Immature natural killer cell (primary cell): ENCODE measurements around the gene BTBD9. TPM values are rescaled to one million over a fixed set of nuclear protein-coding genes. Genes with fewer than 3 reads are reported as not detected.

Experiments used
- DNase-seq, 3 donors: peaks; one replicate each; pipeline ENCODE4 v3.0.0; 2022; ENCODE audit warnings: mixed read lengths in 1 of 3
- H3K27ac Mint-ChIP-seq, 6 donors: one replicate each; pipeline ENCODE4 v1.8.0; 2020; ENCODE audit warnings: mixed read lengths in 6 of 6, mild to moderate bottlenecking in 5 of 6, inconsistent platforms in 4 of 6, moderate library complexity in 3 of 6
- H3K27me3 Mint-ChIP-seq, 3 donors: one replicate each; pipeline ENCODE4 v1.8.0; 2020 to 2021; ENCODE audit warnings: low read depth in 3 of 3, mild to moderate bottlenecking in 3 of 3, mixed read lengths in 3 of 3, moderate library complexity in 3 of 3, inconsistent platforms in 1 of 3
- H3K36me3 Mint-ChIP-seq, 3 donors: one replicate each; pipeline ENCODE4 v1.8.0; 2020; ENCODE audit warnings: mixed read lengths in 3 of 3, inconsistent platforms in 2 of 3, mild to moderate bottlenecking in 2 of 3
- H3K4me1 Mint-ChIP-seq, 2 donors: one replicate each; pipeline ENCODE4 v1.8.0; 2020; ENCODE audit warnings: inconsistent platforms in 2 of 2, mild to moderate bottlenecking in 2 of 2, mixed read lengths in 2 of 2, moderate library complexity in 1 of 2
- H3K4me3 Mint-ChIP-seq, 5 donors: one replicate each; pipeline ENCODE4 v1.8.0; 2020; ENCODE audit warnings: mild to moderate bottlenecking in 5 of 5, mixed read lengths in 5 of 5, inconsistent platforms in 3 of 5, moderate library complexity in 3 of 5
- H3K9me3 Mint-ChIP-seq, 6 donors: one replicate each; pipeline ENCODE4 v1.8.0; 2020; ENCODE audit warnings: mild to moderate bottlenecking in 6 of 6, mixed read lengths in 6 of 6, inconsistent platforms in 4 of 6, moderate library complexity in 3 of 6
- polyA plus RNA-seq, 3 donors: library from polyadenylated mRNA; unstranded; fragments of 300-500 nt; fragmentation: Illumina TruSeq; gene quantifications; one replicate each; pipeline ENCODE4 v1.2.3, GENCODE V29; 2021

Gene BTBD9
- polyA plus RNA-seq, 3 donors from 2014 or later = 5.3 to 12.3 (median 10.9) TPM

GRCh38 chr6:38420207-38420606, 219.5 kb downstream of the BTBD9 start:
- Mint-ChIP-seq H3K27ac (no peak overlapping the region), H3K4me3 (no peak overlapping the region), H3K36me3 (no peaks in the 10 kb centered on the region), H3K4me1 (no peaks in the 10 kb centered on the region), H3K27me3 (peaks cover 0 to 2% (median 0%) of the 10 kb centered on the region in 3 donors), H3K9me3 (no peaks in the 10 kb centered on the region)
- DNase-seq = no peak

- no peak overlapping the region for H3K4me3 Mint-ChIP-seq
- H3K36me3 Mint-ChIP-seq = no peaks in the 10 kb centered on the region
- no peaks in the 10 kb centered on the region for H3K9me3 Mint-ChIP-seq
- no peaks in the 10 kb centered on the region for H3K27me3 Mint-ChIP-seq
- no peak for DNase-seq
- H3K4me1 Mint-ChIP-seq = no peaks in the 10 kb centered on the region
- no peak overlapping the region for H3K27ac Mint-ChIP-seq
These were observed 222.2 kb downstream of the BTBD9 start for GRCh38 chr6:38417521-38417920.

- no peak for DNase-seq
- no peaks in the 10 kb centered on the region for H3K9me3 Mint-ChIP-seq
- no peak overlapping the region for H3K4me3 Mint-ChIP-seq
- H3K4me1 Mint-ChIP-seq = no peaks in the 10 kb centered on the region
- H3K27ac Mint-ChIP-seq = no peak overlapping the region
- no peaks in the 10 kb centered on the region for H3K27me3 Mint-ChIP-seq
- no peaks in the 10 kb centered on the region for H3K36me3 Mint-ChIP-seq
These were observed 224.3 kb downstream of the BTBD9 start for GRCh38 chr6:38415231-38416005.

GRCh38 chr6:38413102-38413800, 226.5 kb downstream of the BTBD9 start:
- H3K9me3 Mint-ChIP-seq = no peaks in the 10 kb centered on the region
- peaks cover 0 to 2% (median 0%) of the 10 kb centered on the region in 3 donors for H3K27me3 Mint-ChIP-seq
- DNase-seq = no peak
- no peak overlapping the region for H3K4me3 Mint-ChIP-seq
- no peak overlapping the region for H3K27ac Mint-ChIP-seq
- no peaks in the 10 kb centered on the region for H3K36me3 Mint-ChIP-seq
- H3K4me1 Mint-ChIP-seq = no peaks in the 10 kb centered on the region

- Mint-ChIP-seq H3K9me3 (no peaks in the 10 kb centered on the region), H3K36me3 (no peaks in the 10 kb centered on the region), H3K27me3 (peaks cover 0 to 2% (median 0%) of the 10 kb centered on the region in 3 donors), H3K4me3 (no peak overlapping the region), H3K4me1 (peaks cover 15 to 20% of the 10 kb centered on the region in 2 donors), H3K27ac (no peak overlapping the region)
- DNase-seq = no peak
These were observed 232.5 kb downstream of the BTBD9 start for GRCh38 chr6:38407192-38407591.

GRCh38 chr6:38406096-38406495, 233.6 kb downstream of the BTBD9 start:
- peaks cover 15 to 20% of the 10 kb centered on the region in 2 donors for H3K4me1 Mint-ChIP-seq
- H3K36me3 Mint-ChIP-seq = no peaks in the 10 kb centered on the region
- no peak overlapping the region for H3K4me3 Mint-ChIP-seq
- H3K9me3 Mint-ChIP-seq = no peaks in the 10 kb centered on the region
- no peak for DNase-seq
- peaks cover 0 to 2% (median 0%) of the 10 kb centered on the region in 3 donors for H3K27me3 Mint-ChIP-seq
- peak overlapping the region in 1 of 6 donors; percentile 31 for H3K27ac Mint-ChIP-seq

GRCh38 chr6:38404900-38405556, 234.7 kb downstream of the BTBD9 start:
- H3K4me1 Mint-ChIP-seq = peaks cover 15 to 20% of the 10 kb centered on the region in 2 donors
- no peaks in the 10 kb centered on the region for H3K9me3 Mint-ChIP-seq
- no peak for DNase-seq
- H3K4me3 Mint-ChIP-seq = no peak overlapping the region
- H3K27me3 Mint-ChIP-seq = peaks cover 0 to 2% (median 0%) of the 10 kb centered on the region in 3 donors
- no peaks in the 10 kb centered on the region for H3K36me3 Mint-ChIP-seq
- no peak overlapping the region for H3K27ac Mint-ChIP-seq

- DNase-seq = peak in 1 of 3 donors; percentile 23
- Mint-ChIP-seq H3K9me3 (no peaks in the 10 kb centered on the region), H3K27ac (peak overlapping the region in 2 of 6 donors; percentile 2 to 40), H3K4me3 (no peak overlapping the region), H3K36me3 (no peaks in the 10 kb centered on the region), H3K27me3 (peaks cover 0 to 2% (median 0%) of the 10 kb centered on the region in 3 donors), H3K4me1 (peaks cover 15 to 20% of the 10 kb centered on the region in 2 donors)
These were observed 235.4 kb downstream of the BTBD9 start for GRCh38 chr6:38404355-38404754.

- DNase-seq = no peak
- Mint-ChIP-seq H3K27ac (no peak overlapping the region), H3K4me3 (no peak overlapping the region), H3K36me3 (no peaks in the 10 kb centered on the region), H3K9me3 (no peaks in the 10 kb centered on the region), H3K4me1 (peaks cover 15 to 20% of the 10 kb centered on the region in 2 donors), H3K27me3 (peaks cover 0 to under 1% (median 0%) of the 10 kb centered on the region in 3 donors)
These were observed 236.2 kb downstream of the BTBD9 start for GRCh38 chr6:38403548-38403947.

- H3K36me3 Mint-ChIP-seq = no peaks in the 10 kb centered on the region
- H3K27ac Mint-ChIP-seq = no peak overlapping the region
- DNase-seq = no peak
These were observed 239.0 kb downstream of the BTBD9 start for GRCh38 chr6:38400764-38401163.

GRCh38 chr6:38400101-38400500, 239.6 kb downstream of the BTBD9 start:
- DNase-seq = no peak
- peaks cover 12 to 17% of the 10 kb centered on the region in 2 donors for H3K4me1 Mint-ChIP-seq
- peaks cover 0 to 1% (median 0%) of the 10 kb centered on the region in 3 donors for H3K27me3 Mint-ChIP-seq
- H3K9me3 Mint-ChIP-seq = no peaks in the 10 kb centered on the region
- no peak overlapping the region for H3K4me3 Mint-ChIP-seq
- H3K36me3 Mint-ChIP-seq = no peaks in the 10 kb centered on the region
- no peak overlapping the region for H3K27ac Mint-ChIP-seq

More at GRCh38 chr6:38400764-38401163, 239.0 kb downstream of the BTBD9 start:
- Mint-ChIP-seq H3K4me3 (no peak overlapping the region), H3K4me1 (peaks cover 13 to 20% of the 10 kb centered on the region in 2 donors), H3K9me3 (no peaks in the 10 kb centered on the region), H3K27me3 (peaks cover 0 to 1% (median 0%) of the 10 kb centered on the region in 3 donors)

GRCh38 chr6:38396209-38396608, 243.5 kb downstream of the BTBD9 start:
- peaks cover 0 to 2% (median 0%) of the 10 kb centered on the region in 3 donors for H3K36me3 Mint-ChIP-seq
- H3K27ac Mint-ChIP-seq = no peak overlapping the region
- H3K27me3 Mint-ChIP-seq = peaks cover 0 to 3% (median 0%) of the 10 kb centered on the region in 3 donors
- no peak overlapping the region for H3K4me3 Mint-ChIP-seq
- DNase-seq = no peak
- no peaks in the 10 kb centered on the region for H3K9me3 Mint-ChIP-seq
- no peaks in the 10 kb centered on the region for H3K4me1 Mint-ChIP-seq

- H3K4me1 Mint-ChIP-seq = no peaks in the 10 kb centered on the region
These were observed 245.7 kb downstream of the BTBD9 start for GRCh38 chr6:38393986-38394385.

More at GRCh38 chr6:38393986-38394385, 245.7 kb downstream of the BTBD9 start:
- no peaks in the 10 kb centered on the region for H3K9me3 Mint-ChIP-seq
- no peak for DNase-seq
- no peak overlapping the region for H3K4me3 Mint-ChIP-seq
- no peak overlapping the region for H3K27ac Mint-ChIP-seq
- peaks cover 0 to 3% (median 0%) of the 10 kb centered on the region in 3 donors for H3K27me3 Mint-ChIP-seq
- H3K36me3 Mint-ChIP-seq = peaks cover 0 to 2% (median 0%) of the 10 kb centered on the region in 3 donors
